HG02642 (cell line): ENCODE results near the gene SNX27.
"Not testable (repeated sequence)": the region's sequence is repeated elsewhere in the genome, so short reads cannot be mapped to it uniquely, and the experiment has no call there.

Source experiments
- ATAC-seq: cut with Tn5 transposase; IDR thresholded peaks from one replicate; pipeline ENCODE4 v1.9.1; 2021; ENCODE audit warnings: mild to moderate bottlenecking; ENCODE audit not compliant: unreplicated experiment, poor library complexity

SNX27 gene

GRCh38 chr1:151596166-151596953 is 15.5 kb upstream of the SNX27 start:
- ATAC-seq, result no peak

GRCh38 chr1:151602550-151602949 is 9.3 kb upstream of the SNX27 start:
- not testable (repeated sequence) for ATAC-seq

- ATAC-seq, result no peak
Measured at GRCh38 chr1:151604291-151604690, 7.6 kb upstream of the SNX27 start.

- ATAC-seq, result no peak
Measured at GRCh38 chr1:151606384-151606783, 5.5 kb upstream of the SNX27 start.

GRCh38 chr1:151606857-151607256 is 5.0 kb upstream of the SNX27 start:
- ATAC-seq, result no peak

DNA sequence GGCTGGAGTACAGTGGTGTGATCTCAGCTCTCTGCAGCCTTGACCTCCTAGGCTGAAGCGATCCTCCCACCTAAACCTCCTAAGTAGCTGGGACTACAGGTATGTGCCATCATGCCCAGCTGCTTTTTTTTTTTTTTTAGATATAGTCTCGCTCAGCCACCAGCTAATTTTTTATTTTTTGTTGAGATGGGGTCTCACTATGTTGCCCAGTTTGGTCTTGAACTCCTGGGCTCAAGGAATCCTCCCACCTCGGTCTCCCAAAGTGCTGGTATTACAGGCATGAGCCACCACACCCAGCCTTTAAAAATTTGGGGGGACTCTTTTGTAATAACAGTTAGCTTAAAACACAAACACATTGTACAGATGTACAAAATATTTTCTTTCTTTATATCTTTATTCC is 1.7 kb upstream of the SNX27 start:
- ATAC-seq, result no peak

GRCh38 chr1:151611288-151611790 is 511 bp upstream of the SNX27 start:
- ATAC-seq, result no peak

DNA sequence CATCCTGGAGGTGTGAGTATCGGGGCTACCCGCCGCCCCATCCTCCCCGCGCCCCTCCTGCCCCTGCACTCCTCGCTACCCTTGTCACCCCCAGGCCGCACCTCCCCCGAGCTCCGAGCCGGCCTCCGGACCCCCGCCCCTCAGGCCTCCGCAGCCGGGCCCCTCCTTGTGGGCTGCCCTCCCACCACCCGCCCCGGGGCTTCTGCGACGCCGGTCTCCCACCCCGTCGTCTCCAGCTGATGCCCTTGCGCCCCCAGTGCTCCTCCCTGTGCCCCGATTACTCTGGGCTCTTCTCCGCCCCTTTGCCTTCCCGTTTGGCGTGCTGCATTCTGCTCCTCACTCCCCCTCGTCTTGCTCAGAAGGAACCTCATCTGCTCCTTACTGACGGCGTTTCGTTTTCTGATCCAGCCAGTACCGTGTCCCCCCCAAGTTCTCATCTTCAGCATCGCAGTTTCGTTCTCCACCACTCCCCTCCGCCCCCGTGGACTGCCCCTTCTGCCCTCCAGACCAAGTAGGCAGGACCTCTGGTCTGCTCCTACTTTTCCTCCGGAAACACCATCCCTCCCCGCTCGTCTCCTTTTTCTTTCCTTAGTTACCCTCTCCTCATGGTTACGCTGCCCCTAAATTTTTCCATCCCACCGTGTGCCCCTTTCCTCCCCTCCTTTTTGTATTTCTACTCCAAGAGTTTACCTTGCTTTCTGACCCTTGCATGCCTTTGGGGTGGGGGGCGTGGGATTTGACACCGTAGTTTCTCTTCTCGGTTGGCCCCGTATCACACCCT is 841 bp downstream of the SNX27 start:
- peak; percentile 16 for ATAC-seq

DNA sequence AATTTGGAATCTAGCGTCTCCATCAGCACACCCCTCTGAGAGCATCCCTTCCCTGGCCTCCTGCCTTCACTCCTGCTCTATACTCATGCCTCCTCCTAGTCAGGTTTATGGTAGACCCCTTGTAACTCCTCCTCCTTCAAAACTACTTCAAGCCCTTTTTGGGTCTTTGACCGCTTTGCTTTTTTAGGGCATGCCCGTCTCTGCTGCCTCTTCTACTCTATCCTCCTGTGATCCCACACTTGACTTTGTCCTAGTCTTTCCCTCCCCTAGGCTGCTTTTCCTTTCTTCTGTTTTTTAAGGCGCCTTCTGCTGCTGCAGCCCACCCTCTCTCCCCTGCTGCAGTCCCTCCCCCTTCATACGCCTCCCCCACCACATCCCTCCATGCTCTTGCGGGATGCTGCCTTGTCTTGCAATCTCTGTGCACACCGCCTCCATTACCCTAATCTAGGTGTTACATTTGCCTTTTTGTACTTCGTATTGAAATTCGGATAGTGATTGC is 1.5 kb downstream of the SNX27 start:
- no peak for ATAC-seq

DNA sequence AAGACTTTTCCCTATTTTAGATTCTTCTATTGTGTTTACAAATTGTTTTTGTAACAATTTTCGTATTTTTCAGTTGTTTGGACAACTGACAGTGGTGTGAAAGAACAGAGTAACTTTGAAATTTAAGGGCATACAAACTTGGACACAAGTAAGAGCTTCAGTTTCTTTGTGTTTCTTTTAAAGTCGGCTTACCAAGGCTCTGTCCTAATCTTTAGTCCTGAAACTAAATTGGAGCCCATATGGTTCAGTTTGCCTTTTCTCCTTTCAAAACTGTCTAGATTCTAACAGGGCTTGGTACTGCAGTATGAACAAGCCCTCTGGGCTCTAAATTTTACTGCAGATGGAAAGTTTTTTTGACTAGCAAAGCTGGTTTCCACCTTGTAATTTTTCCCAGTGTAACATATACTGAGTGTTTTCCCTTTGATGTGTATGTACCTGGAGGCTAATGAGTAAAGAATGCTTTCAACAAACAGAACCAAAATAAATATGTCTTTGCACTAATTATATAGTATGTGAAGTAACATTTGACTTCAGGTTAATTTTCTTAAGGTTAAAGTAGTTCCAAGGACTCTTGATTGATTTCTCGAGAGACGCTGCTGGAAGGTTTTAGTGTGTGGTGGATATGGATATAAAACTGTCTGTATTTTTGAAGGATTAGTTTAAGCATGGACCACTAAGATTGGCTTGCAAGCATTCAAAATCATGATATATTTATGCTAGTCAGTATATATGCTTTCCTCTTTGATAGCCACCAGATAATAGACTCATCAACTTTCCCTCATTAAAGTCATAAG is 4.1 kb downstream of the SNX27 start:
- no peak for ATAC-seq

GRCh38 chr1:151616505-151616849 is 4.6 kb downstream of the SNX27 start:
- no peak for ATAC-seq

DNA sequence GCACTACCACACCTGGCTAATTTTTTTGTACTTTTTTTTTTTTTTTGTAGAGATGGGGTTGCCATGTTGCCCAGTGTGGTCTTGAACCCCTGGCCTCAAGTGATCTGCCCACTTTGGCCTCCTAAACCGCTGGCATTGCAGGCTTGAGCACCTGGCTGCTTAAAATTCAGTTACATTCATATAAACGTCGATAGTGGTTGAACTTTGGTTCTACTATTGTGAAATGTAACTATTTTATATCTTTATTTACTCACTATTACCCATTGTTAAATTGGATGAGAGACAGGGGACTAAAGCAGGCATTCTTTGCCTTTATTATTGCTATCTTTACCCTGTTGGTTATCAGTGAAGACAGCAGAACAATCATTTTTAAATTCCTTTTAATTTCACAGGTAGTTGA is 6.2 kb downstream of the SNX27 start:
- no peak for ATAC-seq

GRCh38 chr1:151618470-151618869 is 6.6 kb downstream of the SNX27 start:
- no peak for ATAC-seq

GRCh38 chr1:151618996-151619395 is 7.1 kb downstream of the SNX27 start:
- ATAC-seq, result not testable (repeated sequence)

DNA sequence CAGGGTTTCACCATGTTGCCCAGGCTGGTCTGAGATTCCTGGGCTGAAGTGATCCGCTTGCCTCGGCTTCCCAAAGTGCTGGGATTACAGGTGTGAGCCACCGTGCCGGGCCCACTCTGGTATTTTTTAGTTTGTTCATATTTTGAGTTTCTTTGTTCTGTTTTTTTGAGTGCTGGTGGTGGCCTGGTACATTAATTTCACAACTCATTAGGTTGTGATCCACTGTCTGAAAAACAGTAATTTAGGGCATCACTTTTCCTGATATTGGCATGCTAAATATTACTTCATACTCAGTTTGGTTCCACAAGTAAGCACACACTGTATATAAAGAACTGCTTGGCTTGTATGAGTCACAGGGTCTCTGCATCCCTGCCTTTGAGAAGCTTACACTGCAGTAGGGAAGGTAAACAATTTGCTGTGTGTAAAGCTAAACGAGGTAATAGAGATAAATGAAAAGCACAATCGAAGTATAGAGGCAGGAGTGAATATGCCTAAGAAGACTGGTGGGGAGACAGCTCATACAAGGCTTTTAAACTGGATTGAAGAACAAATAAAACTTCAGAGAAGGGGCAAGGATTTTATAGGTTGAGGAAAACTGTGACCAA is 7.7 kb downstream of the SNX27 start:
- no peak for ATAC-seq

DNA sequence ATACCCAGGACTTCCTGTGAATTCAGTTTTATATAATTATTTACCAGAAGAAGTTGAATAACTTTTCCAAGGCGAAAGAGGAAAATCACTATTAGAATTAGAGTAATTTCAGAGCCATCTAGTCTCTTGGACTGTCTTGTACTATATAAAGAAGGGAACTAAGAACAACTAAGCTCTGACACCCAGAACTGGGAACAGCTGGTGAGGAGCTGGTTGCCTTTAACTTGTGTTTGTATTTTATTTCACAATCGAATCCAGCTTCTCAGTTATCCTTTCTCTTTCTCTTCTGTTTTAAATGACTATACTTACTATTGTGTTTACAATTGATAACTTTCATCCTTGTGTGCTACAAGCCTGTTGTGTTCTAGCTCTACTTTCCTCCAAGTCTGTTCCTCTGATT is 8.4 kb downstream of the SNX27 start:
- ATAC-seq, result no peak

- ATAC-seq, result no peak
Measured at GRCh38 chr1:151621351-151621750, 9.5 kb downstream of the SNX27 start.

DNA sequence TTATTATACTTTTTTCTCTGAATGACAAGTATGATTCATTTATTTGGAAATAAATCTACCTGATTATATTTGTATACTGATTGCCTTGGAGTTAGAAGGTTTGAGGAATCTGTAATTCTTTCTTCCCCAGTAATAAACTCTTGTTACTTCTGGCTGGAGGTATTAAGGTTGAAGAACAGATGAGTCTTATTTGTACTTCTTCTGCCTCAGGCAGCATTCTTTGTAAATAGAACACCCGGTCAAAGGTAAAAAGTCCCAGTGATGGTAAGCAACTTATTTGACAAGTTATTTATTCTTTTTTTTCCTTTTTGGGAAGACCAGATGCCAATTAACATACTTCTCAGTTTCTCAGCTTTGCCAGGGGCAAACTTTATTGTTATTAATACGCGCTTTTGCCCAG is 12.9 kb downstream of the SNX27 start:
- no peak for ATAC-seq

GRCh38 chr1:151626740-151627334 is 15.0 kb downstream of the SNX27 start:
- ATAC-seq, result no peak

DNA sequence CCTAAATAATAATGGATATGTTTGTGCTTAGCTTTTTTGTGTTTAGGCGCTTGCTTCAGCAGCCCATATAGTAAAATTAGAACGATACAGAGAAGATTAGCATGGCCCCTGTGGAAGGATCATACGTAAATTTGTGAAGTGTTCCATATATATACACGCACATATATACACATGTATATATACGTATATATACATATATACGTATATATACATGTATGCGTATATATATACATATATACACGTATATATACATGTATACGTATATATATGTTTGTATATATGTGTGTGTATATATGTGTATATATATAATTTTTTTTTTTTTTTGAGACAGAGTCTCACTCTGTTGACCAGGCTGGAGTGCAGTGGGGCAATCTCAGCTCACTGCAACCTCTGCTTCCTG is 17.4 kb downstream of the SNX27 start:
- ATAC-seq, result no peak
